NCI-H187 treated with DMSO at 0.1 percent for 48 hours (cell line): ENCODE results near the gene ARID1B.

Experiments used
- DNase-seq: peaks from one replicate; lab custom pipeline; 2025; lab: John Stamatoyannopoulos, UW

The ARID1B gene

DNA sequence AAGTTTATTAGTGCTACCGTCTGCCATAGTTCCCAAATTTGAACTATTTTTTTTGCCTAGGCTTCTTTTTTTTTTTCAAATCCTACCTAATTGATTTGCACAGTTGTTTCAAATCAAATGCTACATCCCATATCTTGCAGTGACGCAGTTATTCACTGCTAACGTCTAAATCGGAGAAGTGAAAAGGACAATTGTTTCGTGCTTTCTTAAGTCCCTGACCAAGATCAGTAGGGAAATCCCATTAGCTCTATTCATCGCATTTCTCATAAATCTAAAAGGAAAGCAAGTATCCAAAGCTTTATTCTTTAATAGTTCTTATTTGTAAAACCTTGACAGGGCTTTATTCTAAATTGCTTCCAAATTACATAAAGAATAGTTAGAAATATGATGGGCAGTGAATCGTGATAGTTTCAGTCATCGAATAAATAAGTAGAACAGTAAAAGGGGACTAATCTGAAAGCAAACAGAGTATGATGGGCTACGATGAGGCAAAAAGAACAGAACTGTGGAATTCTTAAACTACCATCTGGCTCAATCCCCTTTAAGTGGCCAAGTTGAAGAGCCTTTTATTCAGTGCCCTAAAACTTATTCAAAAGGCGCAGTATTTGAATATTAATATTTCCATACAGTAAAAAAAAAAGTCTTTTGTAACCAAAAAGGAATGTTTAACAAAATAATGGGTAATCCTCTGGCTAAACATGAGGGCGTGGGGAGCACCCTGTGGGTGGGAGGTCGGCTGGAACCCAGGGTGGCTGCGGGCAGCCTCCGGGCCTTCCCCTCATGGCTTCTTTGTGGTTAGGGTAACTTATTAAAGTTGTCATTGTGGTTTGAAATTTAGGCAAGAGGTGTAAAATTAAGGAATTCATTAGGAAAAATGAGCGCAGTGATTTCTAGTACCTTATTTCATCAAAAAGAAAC lies 3.0 kb upstream of the ARID1B start:
- DNase-seq: no peak

DNA sequence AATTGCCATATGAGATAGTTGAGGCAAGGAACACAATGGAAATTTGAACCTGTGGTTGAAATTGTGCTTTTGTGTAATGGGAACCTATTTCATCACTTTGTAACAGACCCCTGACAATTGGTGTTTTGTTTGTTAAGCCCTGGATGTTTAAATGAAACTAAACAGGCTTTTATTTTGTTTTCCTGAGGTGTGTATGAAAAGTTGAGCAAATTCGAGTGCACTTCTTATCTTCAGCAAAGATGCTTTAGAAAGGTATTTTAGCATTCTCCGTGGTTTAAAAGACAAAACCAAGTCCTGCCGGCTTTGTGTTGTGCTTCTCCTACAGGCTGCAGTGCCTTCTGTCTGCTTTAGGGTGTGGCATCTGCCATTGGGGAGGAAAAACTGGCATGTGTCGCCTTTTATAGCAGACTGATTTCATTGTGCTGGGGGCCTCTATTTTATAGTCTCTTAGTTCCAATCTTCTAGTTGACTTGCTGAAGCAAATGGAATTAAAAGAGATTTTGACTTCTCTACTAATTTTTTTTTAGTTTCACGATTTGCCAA lies 2.2 kb upstream of the ARID1B start:
- DNase-seq: no peak

DNA sequence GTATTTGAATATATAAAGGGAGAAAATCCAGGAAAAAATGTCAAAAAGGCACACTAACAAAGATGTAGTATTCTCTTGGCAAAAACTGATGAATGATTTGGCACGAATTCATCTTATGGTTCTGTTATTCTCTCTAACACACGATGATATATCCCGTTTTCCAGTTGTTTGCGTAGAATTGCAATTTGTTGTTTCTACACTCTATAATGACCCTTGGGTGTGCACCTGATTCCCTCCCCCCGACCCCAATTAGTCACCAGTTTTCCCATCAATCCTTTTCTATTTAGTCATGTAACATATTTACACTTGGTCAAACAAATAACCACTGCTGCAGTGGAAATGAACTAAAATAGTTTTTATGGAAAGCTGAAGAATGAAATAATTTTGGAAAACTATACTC lies 1.5 kb upstream of the ARID1B start:
- DNase-seq: no peak

DNA sequence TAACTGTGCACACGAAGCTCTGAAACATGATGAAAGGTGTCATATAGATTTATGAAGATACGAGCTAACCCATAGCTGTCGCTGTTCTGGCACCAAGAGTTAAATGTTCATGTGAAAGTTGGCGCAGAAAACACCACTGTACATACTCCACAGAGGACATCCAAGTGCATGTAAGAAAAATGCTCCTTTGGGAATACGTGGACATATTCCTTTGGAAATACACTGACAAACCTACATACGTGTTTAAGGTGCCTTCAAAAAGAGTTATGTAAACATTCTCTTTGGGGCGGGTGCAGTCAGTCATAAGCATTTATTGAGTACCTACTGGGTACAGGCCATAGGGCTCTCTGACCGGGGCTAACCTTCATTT lies 723 bp upstream of the ARID1B start:
- DNase-seq: no peak

DNA sequence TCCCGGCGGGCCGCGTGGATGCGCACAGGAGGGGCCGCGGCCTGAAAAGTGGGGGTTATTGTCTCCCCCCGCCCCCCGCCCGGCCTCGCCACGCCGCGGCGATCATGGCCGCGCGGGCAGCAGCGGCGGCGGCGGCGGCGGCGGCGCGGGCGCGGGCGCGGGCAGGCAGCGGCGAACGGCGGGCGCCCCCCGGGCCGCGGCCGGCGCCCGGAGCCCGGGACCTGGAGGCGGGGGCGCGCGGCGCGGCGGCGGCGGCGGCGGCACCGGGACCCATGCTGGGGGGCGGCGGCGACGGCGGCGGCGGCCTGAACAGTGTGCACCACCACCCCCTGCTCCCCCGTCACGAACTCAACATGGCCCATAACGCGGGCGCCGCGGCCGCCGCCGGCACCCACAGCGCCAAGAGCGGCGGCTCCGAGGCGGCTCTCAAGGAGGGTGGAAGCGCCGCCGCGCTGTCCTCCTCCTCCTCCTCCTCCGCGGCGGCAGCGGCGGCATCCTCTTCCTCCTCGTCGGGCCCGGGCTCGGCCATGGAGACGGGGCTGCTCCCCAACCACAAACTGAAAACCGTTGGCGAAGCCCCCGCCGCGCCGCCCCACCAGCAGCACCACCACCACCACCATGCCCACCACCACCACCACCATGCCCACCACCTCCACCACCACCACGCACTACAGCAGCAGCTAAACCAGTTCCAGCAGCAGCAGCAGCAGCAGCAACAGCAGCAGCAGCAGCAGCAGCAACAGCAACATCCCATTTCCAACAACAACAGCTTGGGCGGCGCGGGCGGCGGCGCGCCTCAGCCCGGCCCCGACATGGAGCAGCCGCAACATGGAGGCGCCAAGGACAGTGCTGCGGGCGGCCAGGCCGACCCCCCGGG lies 637 bp downstream of the ARID1B start:
- no peak for DNase-seq

DNA sequence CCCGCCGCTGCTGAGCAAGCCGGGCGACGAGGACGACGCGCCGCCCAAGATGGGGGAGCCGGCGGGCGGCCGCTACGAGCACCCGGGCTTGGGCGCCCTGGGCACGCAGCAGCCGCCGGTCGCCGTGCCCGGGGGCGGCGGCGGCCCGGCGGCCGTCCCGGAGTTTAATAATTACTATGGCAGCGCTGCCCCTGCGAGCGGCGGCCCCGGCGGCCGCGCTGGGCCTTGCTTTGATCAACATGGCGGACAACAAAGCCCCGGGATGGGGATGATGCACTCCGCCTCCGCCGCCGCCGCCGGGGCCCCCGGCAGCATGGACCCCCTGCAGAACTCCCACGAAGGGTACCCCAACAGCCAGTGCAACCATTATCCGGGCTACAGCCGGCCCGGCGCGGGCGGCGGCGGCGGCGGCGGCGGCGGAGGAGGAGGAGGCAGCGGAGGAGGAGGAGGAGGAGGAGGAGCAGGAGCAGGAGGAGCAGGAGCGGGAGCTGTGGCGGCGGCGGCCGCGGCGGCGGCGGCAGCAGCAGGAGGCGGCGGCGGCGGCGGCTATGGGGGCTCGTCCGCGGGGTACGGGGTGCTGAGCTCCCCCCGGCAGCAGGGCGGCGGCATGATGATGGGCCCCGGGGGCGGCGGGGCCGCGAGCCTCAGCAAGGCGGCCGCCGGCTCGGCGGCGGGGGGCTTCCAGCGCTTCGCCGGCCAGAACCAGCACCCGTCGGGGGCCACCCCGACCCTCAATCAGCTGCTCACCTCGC lies 1.5 kb downstream of the ARID1B start:
- DNase-seq: no peak

DNA sequence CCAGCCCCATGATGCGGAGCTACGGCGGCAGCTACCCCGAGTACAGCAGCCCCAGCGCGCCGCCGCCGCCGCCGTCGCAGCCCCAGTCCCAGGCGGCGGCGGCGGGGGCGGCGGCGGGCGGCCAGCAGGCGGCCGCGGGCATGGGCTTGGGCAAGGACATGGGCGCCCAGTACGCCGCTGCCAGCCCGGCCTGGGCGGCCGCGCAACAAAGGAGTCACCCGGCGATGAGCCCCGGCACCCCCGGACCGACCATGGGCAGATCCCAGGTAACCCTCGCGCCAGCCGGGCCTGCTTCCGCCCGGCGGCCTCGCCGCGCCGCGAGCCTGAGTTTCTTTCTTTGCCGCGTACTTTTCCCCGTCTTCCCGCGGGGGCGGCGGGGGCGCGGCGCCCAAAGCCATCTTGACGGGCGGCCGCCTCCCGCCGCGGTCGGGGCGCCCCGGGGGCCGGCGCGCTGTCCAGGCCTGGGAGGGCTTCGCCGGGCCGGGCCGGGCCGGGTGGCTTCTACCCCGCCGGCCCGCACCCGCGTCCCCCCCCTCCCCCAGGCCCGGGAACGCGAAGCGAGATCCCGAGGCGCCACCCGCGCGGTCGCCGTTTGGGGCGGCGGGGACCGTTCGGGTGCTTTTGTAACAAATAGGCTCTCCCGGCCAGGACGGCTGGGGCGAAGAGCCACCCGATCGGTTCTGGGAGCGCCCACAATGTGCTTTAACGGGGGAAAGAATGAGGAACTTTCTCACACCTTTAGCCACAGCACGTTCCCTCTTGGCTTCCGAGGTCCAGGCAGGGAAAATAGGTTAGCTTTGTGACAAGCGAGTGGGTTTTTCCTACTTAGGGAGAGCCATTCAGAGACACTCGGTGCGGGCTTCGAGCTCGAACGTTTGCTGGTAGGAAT lies 2.3 kb downstream of the ARID1B start:
- no peak for DNase-seq

DNA sequence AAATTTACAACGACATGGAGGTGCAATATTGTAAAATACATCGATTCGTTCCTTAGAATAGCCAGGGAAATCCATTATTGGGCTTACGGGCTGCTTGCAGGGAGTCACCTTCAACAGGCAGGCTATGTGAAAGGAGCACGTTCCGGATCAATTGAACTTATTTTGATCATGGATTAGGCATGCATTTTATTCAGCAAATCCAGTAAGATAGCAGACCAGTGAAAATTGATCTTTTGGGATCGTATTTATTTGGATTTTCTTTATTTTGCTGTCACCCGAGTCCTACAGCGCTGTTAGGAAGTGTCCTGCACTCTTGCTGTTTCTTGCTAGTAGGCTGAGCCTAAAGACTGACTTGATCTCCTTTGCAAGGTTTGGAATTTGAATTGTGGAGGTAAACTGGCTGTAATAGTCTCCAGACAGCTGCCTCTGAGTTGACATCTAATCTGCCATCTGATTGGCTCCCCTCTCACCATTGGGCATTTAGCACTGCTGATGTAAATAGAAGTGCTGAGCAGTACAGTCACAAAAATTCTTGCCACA lies 3.0 kb downstream of the ARID1B start:
- DNase-seq: peak; percentile 83

DNA sequence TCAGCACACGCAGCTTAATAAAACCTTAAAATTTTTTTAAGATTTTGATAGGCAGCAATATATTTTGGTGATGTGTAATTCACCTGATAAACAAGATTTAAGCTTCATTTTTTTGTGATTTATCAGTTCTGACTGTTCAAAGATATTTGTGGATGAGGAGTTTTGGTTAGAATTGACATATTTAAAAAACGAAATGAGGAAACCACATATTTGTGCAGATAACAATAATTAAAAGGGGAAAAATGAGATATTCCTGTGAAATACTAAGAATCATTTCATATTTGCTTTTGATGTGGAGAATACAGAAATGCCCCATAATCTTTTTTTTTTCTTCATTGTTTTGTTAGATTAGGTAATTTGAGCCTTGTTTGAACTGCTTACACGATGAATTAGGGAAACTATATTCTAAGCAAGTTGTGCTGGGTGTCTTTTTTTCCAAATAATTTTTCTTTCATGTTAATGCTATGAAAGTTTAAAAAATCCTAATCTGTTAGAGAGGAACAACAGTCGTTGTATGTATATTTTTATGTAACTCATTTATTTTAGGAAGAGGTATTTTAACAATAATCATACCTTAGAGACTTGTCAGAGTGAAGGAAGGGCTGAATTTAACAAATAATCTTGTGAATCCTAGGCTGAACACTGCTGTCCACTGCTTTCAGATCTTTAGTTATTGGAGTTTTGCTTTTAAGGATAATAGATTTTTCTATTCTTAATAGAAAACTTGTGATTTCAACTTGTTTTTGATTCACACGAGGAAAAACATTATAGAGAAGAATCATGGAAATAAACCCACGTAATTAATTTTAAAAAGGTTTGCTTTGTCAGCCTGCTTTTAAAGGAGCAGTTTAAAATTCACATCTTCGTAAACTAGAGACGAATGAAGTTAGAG lies 4.0 kb downstream of the ARID1B start:
- DNase-seq: no peak

DNA sequence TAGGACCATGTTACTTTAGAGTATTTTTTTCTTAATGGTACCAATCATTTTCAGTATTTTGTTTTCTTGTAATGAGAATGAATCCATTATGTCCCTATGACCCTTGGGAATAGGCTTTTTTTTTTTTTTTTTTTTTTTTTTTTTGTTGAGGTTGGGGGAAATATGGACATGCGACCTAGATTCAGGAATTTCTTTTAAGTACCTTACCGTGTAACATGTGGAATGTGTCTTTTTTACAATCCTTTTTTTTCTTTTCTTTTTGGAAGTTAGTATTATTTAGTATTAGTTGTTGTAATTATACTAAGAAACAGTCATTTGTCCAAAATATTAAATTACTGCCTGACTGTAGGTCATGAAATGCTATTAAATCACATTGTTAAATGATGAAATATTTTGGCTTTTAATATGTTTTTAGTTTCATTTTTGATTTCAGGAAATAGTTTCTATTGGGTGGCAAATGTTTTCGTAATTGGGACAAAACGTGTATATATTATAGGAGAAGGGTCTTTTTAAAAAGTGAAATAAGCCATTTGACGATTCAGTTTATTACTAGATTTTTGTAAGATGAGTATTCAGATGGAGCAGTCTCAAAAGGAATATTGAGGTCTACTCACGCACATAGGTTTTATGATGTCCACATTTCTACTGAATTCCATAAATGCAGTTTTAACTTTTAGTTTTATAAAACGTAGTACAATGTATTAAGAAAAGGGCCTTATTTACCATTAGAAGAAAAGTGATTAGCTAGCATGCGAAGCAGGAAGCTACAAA lies 4.9 kb downstream of the ARID1B start:
- no peak for DNase-seq

DNA sequence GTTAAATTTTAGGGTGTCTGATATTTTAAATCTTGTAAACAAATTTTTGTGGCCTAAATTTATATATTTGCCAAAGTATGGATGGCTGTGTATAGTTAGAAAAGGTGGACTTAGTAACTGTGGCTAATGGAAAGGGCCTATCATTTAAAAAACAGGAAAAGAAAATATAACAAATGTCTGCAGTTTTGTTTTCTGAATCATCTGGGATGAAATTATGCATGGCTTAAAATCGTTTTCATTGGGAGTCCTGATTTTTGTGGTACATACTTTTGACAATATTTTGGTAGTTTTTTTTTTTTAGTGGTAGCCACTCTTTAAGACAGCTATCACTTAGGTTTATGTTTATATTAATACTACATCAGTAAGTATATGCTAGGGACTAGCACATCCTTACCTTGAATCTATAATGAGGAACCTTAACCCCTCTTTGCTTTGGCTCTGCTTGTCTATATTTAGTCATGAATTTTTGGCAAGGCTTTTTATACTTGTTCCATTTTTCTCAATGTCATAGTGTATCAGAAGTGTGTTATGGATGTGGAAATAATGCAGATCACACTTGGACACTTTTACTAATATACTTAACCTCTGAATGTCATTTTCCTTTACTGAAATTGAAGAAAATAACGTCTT lies 5.6 kb downstream of the ARID1B start:
- DNase-seq: no peak

DNA sequence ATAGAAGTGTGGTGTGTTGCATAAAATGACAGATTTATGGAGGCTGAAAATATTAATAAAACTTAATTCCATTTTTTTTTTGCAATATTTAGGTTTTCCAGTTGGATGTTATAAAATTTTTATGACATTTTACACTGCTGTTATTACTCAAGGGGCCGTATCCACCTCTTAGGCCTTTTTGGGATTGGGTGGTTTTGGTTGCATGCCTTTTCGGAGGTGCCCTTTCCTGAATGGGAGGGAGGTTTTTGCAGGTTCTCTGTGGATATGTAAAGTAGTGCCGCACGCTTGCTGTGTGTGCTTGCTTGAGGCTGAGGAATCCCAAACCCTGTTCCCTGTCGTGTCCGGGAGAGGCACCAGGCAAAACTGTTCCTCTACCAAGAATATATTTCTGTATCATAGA lies 6.8 kb downstream of the ARID1B start:
- no peak for DNase-seq

DNA sequence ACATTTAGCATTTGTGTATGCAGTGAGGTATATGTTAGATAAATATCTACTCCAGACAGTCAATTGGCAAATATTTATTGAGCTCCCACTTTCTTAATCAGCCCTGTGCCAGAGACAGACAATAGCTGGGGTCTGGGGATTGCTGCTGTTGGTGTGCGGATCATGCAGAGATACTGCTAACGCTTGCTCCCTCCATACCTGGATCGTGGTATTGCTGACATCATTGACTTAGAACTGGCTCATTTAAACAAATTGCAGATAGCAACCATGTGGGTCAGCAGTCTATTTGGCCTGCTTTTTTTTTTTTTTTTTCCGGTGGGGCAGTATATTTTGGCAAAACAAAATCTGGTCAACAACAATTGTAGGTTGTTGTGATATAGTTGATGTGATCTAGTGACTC lies 9.5 kb downstream of the ARID1B start:
- no peak for DNase-seq

DNA sequence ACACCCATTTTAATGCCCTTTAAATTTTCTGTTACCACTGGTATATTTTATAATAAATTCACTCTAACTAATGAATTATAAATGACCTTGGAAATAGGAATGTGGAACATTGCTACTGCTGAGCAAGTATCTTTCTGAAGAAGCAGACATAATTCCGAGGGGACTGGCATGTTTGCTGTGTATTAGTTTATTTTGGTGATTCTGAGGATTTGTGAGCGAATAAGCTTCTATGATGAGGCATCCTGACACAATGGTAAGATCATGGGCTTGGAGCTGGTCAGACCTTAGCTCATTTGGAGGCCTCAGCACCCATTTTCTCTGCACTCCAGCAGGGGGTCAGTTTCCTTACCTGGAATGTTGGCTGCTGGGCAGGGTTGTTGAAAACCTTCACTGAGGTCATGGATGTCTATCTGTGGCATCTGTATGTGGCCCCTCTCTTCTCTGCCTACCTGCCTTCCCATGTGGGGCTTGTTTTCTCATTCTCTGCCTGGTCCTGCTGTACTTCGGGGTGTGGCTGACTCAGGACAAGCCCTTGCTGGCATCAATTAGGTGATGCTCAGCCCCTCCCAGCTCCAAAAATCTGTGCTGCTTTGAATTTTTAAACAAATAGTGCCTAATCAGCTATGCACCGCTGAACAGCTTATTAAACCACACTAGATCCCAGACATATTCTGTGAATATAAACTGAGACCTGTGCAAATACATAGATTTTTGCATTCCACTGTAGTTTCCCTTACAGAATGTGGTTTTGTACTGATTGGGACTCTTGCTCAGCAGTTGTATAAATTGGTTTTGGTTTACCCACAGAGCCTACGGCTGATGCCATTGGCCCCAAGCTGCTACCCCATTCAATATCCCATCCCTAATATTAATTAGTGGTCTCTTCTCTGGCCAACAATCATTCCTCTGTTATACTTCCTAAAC lies 10.7 kb downstream of the ARID1B start:
- DNase-seq: no peak

DNA sequence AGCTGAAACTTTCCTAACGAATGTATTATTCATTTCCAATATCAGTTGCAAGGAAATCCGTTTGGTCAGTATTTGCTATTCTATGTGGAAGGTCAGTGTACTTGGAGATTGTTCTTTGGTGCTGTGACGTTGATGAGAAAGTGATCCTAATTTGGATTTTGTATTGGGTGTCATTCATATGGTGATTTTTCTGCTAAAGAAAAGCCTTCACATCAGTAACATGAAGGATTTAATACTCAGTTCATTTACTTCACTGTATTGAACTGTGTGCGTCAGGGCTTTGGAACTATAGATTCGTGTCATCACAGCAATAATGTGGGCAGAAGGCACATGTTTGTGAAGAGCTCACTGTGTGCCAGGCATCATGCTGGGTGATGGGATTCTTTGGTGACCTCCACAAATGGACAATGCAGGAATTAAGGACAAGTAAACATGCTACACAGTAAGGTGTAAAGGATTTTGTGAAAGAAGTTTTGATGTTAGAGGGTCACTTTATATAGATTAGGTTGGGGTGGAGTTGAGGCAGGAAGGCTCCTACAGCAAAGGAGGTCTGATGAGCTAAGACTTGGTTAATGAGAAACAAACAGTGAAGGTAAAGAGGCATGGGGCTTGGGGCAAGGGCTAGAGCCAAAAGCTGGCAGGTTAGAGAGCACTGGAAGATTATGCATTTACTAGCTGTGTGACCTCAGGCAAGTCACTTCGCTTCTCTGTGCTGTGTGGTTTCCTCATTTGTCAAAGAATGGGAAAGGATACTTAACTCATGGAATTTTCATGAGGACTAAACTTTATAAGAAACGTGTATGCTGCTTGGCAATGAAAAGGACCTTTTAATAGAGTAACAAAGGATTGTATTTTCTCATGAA lies 12.1 kb downstream of the ARID1B start:
- no peak for DNase-seq

DNA sequence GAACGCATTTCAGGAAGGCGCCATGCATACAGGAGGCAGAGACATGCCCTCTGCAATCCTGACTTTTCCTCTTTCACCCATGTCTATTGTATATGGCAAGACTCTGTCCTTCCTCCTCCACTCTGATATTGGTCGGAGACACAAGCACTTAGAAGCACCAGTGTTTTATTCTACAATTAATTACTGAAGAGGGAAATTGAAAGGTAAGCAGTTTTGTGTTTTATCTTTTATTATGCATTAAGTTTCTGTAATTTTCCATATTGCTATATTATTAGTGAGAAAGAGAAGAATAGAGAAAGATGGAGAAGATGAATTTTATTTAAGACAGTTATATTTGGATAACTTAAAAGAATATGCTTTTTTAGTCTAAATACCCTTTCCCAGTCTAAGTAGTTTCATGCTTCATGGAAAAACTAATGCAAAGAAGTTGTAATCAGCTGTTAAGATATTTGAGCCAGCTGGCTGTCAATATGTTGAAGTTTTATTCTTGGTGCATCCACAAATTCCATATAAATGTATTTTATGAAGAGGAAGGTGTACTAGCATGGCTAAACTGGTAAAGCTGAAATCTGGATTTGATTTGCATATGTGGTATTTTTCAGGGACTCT lies 13.6 kb downstream of the ARID1B start:
- DNase-seq: no peak
